ENCODE data around the gene NFKBIE.

DNA sequence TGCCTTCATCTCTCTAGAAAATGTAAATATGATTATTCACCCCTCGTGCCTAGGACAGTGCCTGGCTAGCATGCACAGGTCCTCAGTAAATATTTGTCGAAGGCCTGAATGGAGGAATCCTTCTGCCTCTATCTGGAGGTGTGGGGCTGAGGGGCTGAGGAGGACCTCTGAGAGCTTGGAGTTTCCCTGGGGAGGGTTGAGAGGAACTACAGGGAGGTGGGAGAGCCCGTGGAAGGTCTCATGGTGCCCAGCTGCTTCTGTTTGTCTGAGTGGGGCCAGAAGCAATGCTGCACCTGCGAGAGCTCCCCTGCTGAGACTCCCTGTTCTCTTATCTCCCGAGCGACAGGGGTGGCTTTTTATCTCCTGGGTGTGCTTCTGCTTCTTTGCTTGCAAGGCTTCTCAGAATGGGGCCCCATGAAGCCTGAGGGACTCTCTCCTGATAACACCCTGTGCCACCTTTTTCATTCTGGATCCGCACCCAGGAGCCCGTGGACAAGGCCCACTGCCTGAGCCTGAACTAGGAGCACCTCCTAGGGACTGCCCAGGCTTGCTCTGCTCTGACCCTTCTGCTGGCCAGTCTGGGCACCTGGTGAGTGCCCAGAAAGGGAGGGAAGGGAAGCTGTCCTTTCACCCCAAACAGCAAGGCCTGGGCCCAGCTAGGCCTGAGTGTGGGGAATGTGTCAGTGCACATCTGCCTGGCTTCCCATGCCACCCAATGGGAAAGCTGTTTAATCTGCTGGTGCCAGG, 39.6 kb downstream of the NFKBIE start:
- TF ChIP-seq, protein P1, sequence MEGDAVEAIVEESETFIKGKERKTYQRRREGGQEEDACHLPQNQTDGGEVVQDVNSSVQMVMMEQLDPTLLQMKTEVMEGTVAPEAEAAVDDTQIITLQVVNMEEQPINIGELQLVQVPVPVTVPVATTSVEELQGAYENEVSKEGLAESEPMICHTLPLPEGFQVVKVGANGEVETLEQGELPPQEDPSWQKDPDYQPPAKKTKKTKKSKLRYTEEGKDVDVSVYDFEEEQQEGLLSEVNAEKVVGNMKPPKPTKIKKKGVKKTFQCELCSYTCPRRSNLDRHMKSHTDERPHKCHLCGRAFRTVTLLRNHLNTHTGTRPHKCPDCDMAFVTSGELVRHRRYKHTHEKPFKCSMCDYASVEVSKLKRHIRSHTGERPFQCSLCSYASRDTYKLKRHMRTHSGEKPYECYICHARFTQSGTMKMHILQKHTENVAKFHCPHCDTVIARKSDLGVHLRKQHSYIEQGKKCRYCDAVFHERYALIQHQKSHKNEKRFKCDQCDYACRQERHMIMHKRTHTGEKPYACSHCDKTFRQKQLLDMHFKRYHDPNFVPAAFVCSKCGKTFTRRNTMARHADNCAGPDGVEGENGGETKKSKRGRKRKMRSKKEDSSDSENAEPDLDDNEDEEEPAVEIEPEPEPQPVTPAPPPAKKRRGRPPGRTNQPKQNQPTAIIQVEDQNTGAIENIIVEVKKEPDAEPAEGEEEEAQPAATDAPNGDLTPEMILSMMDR (conservative IDR thresholded peaks at IDR 0.05; ENCODE audit: low read length): no peak
- no peak for TF ChIP-seq EZH2phosphoT487 (IDR thresholded peaks at IDR 0.05; ENCODE audit: borderline replicate concordance)
